Measurements from ENCODE around the gene SKA3.
"Not testable (repeated sequence)": the region's sequence is repeated elsewhere in the genome, so short reads cannot be mapped to it uniquely, and the experiment has no call there.

Gene SKA3

DNA sequence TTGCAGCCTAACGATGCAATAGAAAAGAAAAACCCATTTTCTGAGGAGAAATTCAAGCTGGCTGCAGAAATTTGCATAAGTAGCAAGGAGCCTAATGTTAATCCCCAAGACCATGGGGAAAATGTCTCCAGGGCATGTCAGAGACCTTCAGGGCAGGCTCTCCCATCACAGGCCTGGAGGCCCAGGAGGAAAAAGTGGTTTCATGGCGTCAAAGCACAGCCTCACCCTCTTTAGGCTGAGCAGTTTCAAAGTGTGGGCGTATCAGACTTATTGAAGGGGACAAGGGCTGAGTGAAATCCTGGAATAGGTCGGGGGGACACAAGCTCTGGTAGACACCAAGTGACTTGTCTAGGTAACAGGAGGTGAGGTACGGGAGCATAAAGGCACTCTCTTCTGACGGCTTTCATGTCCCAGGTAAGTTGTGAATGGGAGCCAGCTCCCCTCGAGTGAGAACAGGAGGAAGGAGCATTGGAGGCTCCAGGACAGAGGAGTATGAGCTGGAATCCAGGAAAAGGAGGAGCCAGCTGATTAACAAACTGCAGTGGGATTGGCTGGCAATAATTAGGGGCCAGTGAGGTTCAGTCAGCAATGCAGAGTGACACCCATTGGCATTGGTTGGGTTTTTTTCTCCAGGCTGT is 35.9 kb upstream of the SKA3 start:
- no peak for DNase-seq (ENCODE audit: low read depth in 2 of 2)
- H3K4me3 ChIP-seq (replicated peaks in 1 of 2; ENCODE audit: low read depth in 2 of 2, low read length in 2 of 2), result no peak overlapping the region
- TF ChIP-seq, protein P1, sequence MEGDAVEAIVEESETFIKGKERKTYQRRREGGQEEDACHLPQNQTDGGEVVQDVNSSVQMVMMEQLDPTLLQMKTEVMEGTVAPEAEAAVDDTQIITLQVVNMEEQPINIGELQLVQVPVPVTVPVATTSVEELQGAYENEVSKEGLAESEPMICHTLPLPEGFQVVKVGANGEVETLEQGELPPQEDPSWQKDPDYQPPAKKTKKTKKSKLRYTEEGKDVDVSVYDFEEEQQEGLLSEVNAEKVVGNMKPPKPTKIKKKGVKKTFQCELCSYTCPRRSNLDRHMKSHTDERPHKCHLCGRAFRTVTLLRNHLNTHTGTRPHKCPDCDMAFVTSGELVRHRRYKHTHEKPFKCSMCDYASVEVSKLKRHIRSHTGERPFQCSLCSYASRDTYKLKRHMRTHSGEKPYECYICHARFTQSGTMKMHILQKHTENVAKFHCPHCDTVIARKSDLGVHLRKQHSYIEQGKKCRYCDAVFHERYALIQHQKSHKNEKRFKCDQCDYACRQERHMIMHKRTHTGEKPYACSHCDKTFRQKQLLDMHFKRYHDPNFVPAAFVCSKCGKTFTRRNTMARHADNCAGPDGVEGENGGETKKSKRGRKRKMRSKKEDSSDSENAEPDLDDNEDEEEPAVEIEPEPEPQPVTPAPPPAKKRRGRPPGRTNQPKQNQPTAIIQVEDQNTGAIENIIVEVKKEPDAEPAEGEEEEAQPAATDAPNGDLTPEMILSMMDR (IDR thresholded peaks at IDR 0.05; ENCODE audit: low read depth, low read length), result no peak

DNA sequence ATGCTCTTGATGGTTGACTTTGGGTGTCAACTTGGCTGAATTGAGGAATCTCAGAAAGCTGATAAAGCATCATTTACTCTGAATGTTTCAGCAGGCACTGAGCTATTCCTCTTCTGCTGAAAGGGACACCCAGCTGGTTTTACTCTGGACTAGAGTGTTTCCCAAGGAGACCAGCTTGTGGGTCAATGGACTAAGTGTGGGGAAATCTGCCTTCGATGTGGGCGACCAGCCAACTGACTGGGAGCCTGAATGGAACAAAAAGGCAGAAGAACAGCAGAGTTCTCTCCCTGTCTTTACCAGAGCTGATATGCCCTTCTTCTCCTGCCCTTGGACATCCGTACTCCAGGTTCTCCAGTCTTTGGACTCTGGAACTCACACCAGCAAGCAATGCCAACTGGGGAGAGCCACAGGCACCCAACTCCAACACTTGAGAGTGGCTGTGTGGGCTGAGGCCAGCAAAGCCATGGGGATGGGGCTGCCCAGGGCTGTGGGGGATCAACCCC is 32.4 kb upstream of the SKA3 start:
- no peak overlapping the region for H3K4me3 ChIP-seq (replicated peaks in 1 of 2; ENCODE audit: low read depth in 2 of 2, low read length in 2 of 2)
- TF ChIP-seq, protein P1 (IDR thresholded peaks at IDR 0.05; ENCODE audit: low read depth, low read length), result no peak
- DNase-seq (ENCODE audit: low read depth in 2 of 2), result no peak

DNA sequence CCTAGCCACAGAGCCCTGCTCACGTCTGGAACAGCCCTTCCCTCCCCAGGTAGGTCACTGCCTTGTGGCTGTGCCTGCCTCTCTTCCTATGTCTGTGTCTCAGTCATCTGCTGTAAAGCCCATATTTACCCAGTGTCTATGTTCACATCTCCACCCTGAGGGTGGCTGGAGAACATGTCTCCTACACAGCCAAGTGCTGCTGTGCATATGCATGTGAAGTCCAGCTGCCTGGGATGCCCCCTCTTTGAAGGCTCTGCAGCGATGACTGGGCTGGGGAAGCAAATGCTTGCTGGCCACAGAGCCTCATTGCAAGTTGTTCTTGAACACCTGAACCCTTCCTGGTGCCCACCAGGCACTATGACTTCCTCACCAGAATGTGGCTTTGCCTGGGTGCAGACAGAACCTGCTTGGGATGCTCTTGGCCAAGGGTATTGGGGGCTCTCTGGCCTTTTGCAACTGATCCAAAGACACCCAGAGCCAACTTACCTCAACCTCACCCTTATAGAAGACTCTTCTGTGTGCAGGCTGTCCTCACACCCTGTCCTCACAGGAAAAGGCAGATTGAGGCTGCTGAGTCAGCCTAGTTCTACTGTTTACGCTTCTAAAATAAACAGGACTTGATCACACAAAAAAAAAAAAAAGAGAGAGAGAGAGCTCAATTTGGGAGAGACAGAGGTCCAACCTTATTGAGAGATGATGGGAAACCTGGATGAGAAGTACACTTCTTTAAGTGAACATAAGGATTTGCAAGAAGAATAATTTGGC is 26.6 kb upstream of the SKA3 start:
- TF ChIP-seq, protein P1 (IDR thresholded peaks at IDR 0.05; ENCODE audit: low read depth, low read length), result no peak
- DNase-seq (ENCODE audit: low read depth in 2 of 2), result peak in 1 of 2 donors; percentile 25
- H3K4me3 ChIP-seq (replicated peaks in 1 of 2; ENCODE audit: low read depth in 2 of 2, low read length in 2 of 2), result no peak overlapping the region

DNA sequence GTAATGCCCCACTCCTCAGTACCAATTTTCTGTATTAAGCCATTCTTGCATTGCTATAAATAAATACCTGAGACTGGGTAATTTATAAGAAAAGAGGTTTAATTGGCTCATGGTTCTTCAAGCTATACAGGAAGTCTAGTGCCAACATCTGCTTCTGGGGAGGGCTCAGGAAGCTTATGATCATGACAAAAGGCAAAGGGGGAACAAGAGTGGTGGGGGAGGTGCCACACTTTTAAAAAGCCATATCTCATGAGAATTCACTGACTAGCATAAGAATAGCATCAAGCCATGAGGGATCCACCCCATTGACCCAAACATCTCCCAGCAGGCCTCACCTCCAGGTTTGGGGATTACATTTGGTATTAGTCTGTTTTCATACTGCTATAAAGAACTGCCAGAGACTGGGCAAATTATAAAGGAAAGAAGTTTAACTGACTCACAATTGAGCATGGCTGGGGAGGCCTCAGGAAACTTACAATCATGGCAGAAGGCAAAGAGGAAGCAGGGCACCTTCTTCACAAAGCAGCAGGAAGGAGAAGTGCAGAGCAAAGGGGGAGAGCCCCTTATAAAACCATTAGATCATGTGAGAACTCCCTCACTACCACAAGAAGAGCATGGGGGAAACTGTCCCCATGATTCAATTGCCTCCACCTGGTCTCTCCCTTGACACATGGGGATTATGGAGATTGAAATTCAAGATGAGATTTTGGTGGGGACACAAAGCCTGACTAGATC is 25.3 kb upstream of the SKA3 start:
- H3K4me3 ChIP-seq (replicated peaks in 1 of 2; ENCODE audit: low read depth in 2 of 2, low read length in 2 of 2); DNase-seq (ENCODE audit: low read depth in 2 of 2): not testable (repeated sequence)

GRCh38 chr13:21198391-21198790 is 22.0 kb upstream of the SKA3 start:
- H3K4me3 ChIP-seq (replicated peaks in 1 of 2; ENCODE audit: low read depth in 2 of 2, low read length in 2 of 2); DNase-seq (ENCODE audit: low read depth in 2 of 2): not testable (repeated sequence)

DNA sequence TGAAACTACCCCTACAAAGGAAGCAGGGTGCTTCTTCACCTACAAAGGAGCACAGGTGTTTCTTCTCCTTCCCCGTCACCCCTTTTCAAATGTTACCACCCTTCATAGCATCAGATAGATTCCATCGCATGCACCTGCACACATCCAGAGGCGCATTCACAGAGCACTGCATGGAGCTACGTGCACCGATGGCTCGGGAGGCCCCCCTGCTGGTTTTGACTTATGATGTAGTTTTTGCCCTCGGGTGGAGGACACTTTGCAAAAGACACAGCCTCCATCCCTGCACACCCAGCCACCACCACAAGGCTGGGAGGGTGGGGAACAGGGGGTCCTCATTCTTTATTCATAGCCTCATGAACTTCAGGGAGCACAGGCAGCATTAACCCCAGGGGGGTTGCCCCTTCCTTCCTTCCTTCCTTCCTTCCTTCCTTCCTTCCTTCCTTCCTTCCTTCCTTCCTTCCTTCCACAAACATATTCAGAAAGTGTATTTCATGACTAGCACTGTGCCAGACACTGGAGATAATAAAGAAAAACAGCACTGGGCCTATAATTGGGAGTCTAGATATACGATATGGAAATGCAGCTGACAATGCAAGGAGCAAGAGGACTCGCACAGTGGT is 21.4 kb upstream of the SKA3 start:
- H3K4me3 ChIP-seq (replicated peaks in 1 of 2; ENCODE audit: low read depth in 2 of 2, low read length in 2 of 2); DNase-seq (ENCODE audit: low read depth in 2 of 2): not testable (repeated sequence)

DNA sequence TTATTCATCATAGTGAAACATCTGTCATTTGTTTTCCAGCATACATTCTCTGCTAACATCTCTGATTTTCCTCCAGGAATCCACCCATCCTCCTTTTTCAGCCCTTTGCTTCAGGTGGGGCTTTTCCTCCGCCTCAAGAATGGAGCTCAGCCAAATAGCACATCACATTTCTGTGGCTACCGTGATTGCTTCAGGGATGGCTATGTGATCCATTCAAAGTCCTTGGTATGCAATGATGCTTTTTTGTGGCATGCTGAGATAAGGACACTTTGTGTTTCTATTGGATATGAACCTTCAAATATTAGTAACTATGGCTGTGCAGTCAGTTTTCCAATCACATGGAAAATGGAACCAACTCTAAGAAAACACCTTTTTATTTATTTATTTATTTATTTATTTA is 18.4 kb upstream of the SKA3 start:
- DNase-seq (ENCODE audit: low read depth in 2 of 2), result peak in 1 of 2 donors; percentile 27

DNA sequence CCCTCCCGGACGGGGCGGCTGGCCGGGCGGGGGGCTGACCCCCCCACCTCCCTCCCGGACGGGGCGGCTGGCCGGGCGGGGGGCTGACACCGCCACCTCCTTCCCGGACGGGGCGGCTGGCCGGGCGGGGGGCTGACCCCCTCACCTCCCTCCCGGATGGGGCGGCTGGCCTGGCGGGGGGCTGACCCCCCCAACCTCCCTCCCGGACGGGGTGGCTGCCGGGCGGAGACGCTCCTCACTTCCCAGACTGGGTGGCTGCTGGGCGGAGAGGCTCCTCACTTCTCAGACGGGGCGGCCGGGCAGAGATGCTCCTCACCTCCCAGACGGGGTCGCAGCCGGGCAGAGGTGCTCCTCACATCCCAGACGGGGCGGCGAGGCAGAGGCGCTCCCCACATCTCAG is 10.1 kb upstream of the SKA3 start:
- not testable (repeated sequence) for H3K4me3 ChIP-seq (replicated peaks in 1 of 2; ENCODE audit: low read depth in 2 of 2, low read length in 2 of 2); DNase-seq (ENCODE audit: low read depth in 2 of 2)

More for the DNA sequence above, 18.4 kb upstream of the SKA3 start:
- not testable (repeated sequence) for H3K4me3 ChIP-seq (replicated peaks in 1 of 2; ENCODE audit: low read depth in 2 of 2, low read length in 2 of 2)

GRCh38 chr13:21181671-21182070 is 5.3 kb upstream of the SKA3 start:
- DNase-seq (ENCODE audit: low read depth in 2 of 2), result no peak
- H3K4me3 ChIP-seq (replicated peaks in 1 of 2; ENCODE audit: low read depth in 2 of 2, low read length in 2 of 2), result no peak overlapping the region
- TF ChIP-seq, protein P1 (IDR thresholded peaks at IDR 0.05; ENCODE audit: low read depth, low read length), result no peak
